ENCODE measurements around the gene BTG3. TPM values are rescaled to one million over a fixed set of nuclear protein-coding genes. Genes with fewer than 3 reads are reported as not detected.
A peak's percentile ranks its signal among the peaks of the same experiment; 100 is the strongest.

The BTG3 gene
- total RNA-seq, 1 donor from 2014 or later = 45.5 TPM

DNA sequence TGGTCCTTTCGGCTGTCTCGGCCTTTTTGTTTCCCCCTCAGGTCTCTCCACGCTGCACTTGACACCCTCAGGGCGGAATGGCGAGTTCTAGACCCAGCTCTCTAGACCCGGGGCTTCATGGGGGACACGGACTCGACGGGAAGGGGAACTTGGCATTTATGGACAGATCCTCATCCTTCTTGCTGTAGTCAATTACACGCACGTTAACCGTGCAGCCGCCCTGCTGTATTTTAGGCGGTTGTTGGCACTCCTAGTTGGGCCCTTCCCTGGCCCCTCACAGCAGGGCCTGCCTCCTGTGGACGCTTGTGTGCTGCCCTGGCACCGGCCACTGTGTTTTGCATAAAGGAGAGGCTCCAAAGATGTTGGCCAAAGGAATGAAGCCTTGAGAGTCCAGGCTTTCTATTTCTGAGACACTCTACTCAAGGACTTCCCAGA lies 558 bp upstream of the BTG3 start:
- Histone ChIP-seq H3K36me3 (ENCODE audit: insufficient read depth, low read length) (no peaks in the 10 kb centered on the region), H3K79me2 (ENCODE audit: insufficient read depth, low read length) (peaks cover 40% of the 10 kb centered on the region), H3K4me3 (ENCODE audit: insufficient read depth, low read depth, low read length) (peak overlapping the region; percentile 81), H3K9me3 (ENCODE audit: insufficient read depth, low read depth, low read length) (no peaks in the 10 kb centered on the region), H3K4me1 (ENCODE audit: insufficient read depth, low read length) (peaks cover 6% of the 10 kb centered on the region), H3K4me2 (ENCODE audit: low read length) (peak overlapping the region; percentile 95), H3K9ac (ENCODE audit: low read length) (peak overlapping the region; percentile 92), H3K27ac (ENCODE audit: low read depth, low read length) (no peak overlapping the region), H3K27me3 (ENCODE audit: insufficient read depth, low read length) (no peaks in the 10 kb centered on the region), H2AFZ (ENCODE audit: low read depth, low read length) (peak overlapping the region; percentile 91), H4K20me1 (ENCODE audit: insufficient read depth, low read length) (no peaks in the 10 kb centered on the region)
- TF ChIP-seq, protein P1, sequence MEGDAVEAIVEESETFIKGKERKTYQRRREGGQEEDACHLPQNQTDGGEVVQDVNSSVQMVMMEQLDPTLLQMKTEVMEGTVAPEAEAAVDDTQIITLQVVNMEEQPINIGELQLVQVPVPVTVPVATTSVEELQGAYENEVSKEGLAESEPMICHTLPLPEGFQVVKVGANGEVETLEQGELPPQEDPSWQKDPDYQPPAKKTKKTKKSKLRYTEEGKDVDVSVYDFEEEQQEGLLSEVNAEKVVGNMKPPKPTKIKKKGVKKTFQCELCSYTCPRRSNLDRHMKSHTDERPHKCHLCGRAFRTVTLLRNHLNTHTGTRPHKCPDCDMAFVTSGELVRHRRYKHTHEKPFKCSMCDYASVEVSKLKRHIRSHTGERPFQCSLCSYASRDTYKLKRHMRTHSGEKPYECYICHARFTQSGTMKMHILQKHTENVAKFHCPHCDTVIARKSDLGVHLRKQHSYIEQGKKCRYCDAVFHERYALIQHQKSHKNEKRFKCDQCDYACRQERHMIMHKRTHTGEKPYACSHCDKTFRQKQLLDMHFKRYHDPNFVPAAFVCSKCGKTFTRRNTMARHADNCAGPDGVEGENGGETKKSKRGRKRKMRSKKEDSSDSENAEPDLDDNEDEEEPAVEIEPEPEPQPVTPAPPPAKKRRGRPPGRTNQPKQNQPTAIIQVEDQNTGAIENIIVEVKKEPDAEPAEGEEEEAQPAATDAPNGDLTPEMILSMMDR (IDR thresholded peaks at IDR 0.05; ENCODE audit: insufficient read depth, low read depth, low read length) = no peak
- TF ChIP-seq EZH2 (IDR thresholded peaks at IDR 0.05; ENCODE audit: insufficient read depth, low read length) = no peak
- no peaks in the 10 kb centered on the region for H3K9me3 Mint-ChIP-seq (ENCODE audit: unreplicated experiment)
- H3K4me1 Mint-ChIP-seq (ENCODE audit: low read depth, unreplicated experiment) = peaks cover 11% of the 10 kb centered on the region
- H3K27ac Mint-ChIP-seq (ENCODE audit: unreplicated experiment) = peak overlapping the region; percentile 30
- FAIRE-seq (no peak), DNase-seq (ENCODE audit: low read depth) (no peak)
- peak overlapping the region; percentile 85 for H3K4me3 Mint-ChIP-seq (ENCODE audit: unreplicated experiment)
- peaks cover 2% of the 10 kb centered on the region for H3K36me3 Mint-ChIP-seq (ENCODE audit: low read depth, unreplicated experiment)
- H3K27me3 Mint-ChIP-seq (ENCODE audit: low read depth, unreplicated experiment) = no peaks in the 10 kb centered on the region

DNA sequence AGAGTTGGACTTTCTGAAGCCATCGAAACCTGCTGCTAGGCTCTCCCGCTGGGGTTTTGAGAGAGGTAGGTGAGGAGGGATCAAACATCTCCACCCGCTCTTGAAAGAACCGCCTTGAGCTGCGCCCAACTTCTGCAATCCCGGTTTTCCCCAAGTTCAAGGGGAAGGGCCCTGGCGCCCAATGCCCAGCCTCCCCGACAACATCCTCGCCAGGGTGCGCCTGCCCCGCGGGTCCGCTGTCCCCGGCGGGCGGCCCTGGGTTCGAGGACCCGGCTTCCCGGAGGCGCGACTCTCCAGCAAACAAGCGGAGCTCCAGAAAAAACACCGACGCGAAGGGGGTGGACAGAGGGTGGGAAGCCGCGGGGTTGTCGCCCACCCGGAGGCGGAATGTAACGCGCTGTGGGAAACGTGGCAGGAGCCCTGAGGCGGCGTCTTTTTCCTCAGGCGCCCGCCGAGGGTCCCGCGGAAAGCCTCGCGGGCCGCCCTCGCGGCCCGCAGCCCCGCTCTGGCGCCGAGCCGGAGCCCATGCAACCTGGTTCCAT lies 607 bp downstream of the BTG3 start:
- Mint-ChIP-seq H3K27me3 (ENCODE audit: low read depth, unreplicated experiment) (no peaks in the 10 kb centered on the region), H3K9me3 (ENCODE audit: unreplicated experiment) (no peaks in the 10 kb centered on the region), H3K27ac (ENCODE audit: unreplicated experiment) (peak overlapping the region; percentile 99), H3K36me3 (ENCODE audit: low read depth, unreplicated experiment) (peaks cover 5% of the 10 kb centered on the region), H3K4me3 (ENCODE audit: unreplicated experiment) (peak overlapping the region; percentile 98), H3K4me1 (ENCODE audit: low read depth, unreplicated experiment) (peaks cover 20% of the 10 kb centered on the region)
- Histone ChIP-seq H4K20me1 (ENCODE audit: insufficient read depth, low read length) (no peaks in the 10 kb centered on the region), H2AFZ (ENCODE audit: low read depth, low read length) (peak overlapping the region; percentile 73), H3K36me3 (ENCODE audit: insufficient read depth, low read length) (peaks cover 8% of the 10 kb centered on the region), H3K9me3 (ENCODE audit: insufficient read depth, low read depth, low read length) (no peaks in the 10 kb centered on the region), H3K27ac (ENCODE audit: low read depth, low read length) (peak overlapping the region; percentile 92), H3K27me3 (ENCODE audit: insufficient read depth, low read length) (no peaks in the 10 kb centered on the region), H3K79me2 (ENCODE audit: insufficient read depth, low read length) (peaks cover 52% of the 10 kb centered on the region), H3K9ac (ENCODE audit: low read length) (peak overlapping the region; percentile 92), H3K4me1 (ENCODE audit: insufficient read depth, low read length) (peaks cover 6% of the 10 kb centered on the region), H3K4me2 (ENCODE audit: low read length) (peak overlapping the region; percentile 95), H3K4me3 (ENCODE audit: insufficient read depth, low read depth, low read length) (peak overlapping the region; percentile 81)
- TF ChIP-seq EZH2 (IDR thresholded peaks at IDR 0.05; ENCODE audit: insufficient read depth, low read length) = no peak
- TF ChIP-seq, protein P1 (IDR thresholded peaks at IDR 0.05; ENCODE audit: insufficient read depth, low read depth, low read length) = no peak
- DNase-seq (ENCODE audit: low read depth) = peak; percentile 36
- no peak for FAIRE-seq

DNA sequence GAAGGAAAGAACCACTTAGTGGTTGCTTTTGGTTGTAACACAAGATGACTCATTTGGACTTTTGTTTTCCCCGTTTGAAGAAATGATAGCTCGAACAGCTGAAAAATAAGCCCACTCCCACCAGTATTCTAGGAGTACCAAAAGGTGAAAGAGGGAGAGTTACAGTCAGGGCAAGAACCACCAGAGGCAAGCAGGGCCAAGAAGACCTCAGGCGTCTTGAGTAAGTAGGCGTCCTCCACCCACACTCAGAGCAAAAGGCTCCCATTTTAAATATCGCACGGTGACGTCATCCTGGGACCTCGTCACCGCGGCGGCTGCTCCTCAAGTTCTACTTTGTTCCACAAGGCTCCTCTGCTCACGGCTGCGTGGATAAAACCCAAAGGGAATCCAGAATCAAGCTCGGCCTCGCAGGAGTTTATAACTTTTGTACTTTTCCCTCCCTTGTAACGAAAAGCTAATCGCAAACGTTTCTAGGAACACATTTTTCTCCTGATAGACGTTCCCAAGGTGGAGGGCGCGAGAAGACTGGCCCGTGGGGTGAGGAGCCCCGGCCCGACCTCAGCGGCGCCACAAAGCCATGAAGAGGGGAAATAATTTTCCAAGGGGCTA lies 1.2 kb downstream of the BTG3 start:
- Histone ChIP-seq H3K4me1 (ENCODE audit: insufficient read depth, low read length) (peaks cover 6% of the 10 kb centered on the region), H3K27ac (ENCODE audit: low read depth, low read length) (peak overlapping the region; percentile 92), H3K27me3 (ENCODE audit: insufficient read depth, low read length) (no peaks in the 10 kb centered on the region), H3K9me3 (ENCODE audit: insufficient read depth, low read depth, low read length) (no peaks in the 10 kb centered on the region), H3K4me2 (ENCODE audit: low read length) (peak overlapping the region; percentile 95), H2AFZ (ENCODE audit: low read depth, low read length) (peak overlapping the region; percentile 73), H4K20me1 (ENCODE audit: insufficient read depth, low read length) (no peaks in the 10 kb centered on the region), H3K79me2 (ENCODE audit: insufficient read depth, low read length) (peaks cover 58% of the 10 kb centered on the region), H3K9ac (ENCODE audit: low read length) (peak overlapping the region; percentile 92), H3K36me3 (ENCODE audit: insufficient read depth, low read length) (peaks cover 8% of the 10 kb centered on the region), H3K4me3 (ENCODE audit: insufficient read depth, low read depth, low read length) (peak overlapping the region; percentile 81)
- peak overlapping the region; percentile 98 for H3K4me3 Mint-ChIP-seq (ENCODE audit: unreplicated experiment)
- H3K9me3 Mint-ChIP-seq (ENCODE audit: unreplicated experiment) = no peaks in the 10 kb centered on the region
- TF ChIP-seq EZH2 (IDR thresholded peaks at IDR 0.05; ENCODE audit: insufficient read depth, low read length) = no peak
- TF ChIP-seq, protein P1 (IDR thresholded peaks at IDR 0.05; ENCODE audit: insufficient read depth, low read depth, low read length) = no peak
- no peak for FAIRE-seq
- H3K4me1 Mint-ChIP-seq (ENCODE audit: low read depth, unreplicated experiment) = peaks cover 20% of the 10 kb centered on the region
- peak; percentile 91 for DNase-seq (ENCODE audit: low read depth)
- peak overlapping the region; percentile 99 for H3K27ac Mint-ChIP-seq (ENCODE audit: unreplicated experiment)
- H3K36me3 Mint-ChIP-seq (ENCODE audit: low read depth, unreplicated experiment) = peaks cover 5% of the 10 kb centered on the region
- H3K27me3 Mint-ChIP-seq (ENCODE audit: low read depth, unreplicated experiment) = no peaks in the 10 kb centered on the region
